Tibial artery (tissue), 4 donors: ENCODE data around the gene MAD1L1.

Experiments used
- DNase-seq, 2 donors: peaks; one replicate each; pipeline ENCODE4 v3.0.0-alpha.2; 2019
- H3K27ac ChIP-seq, 2 donors: fragments of 200-600 bp; sonication (generic) in 1 of 2; 1 replicate in 1 of 2; 2 replicates in 1 of 2; pipeline ENCODE4 v1.5.1; 2018 to 2019; ENCODE audit warnings: mild to moderate bottlenecking in 1 of 2
- H3K27me3 ChIP-seq, 2 donors: fragments of 200-600 bp; sonication (generic) in 1 of 2; one replicate each; pipeline versions ENCODE4 v1.5.1 to v1.6.0; 2016 to 2019
- H3K36me3 ChIP-seq, 3 donors: fragments of 200-600 bp; sonication (generic) in 2 of 3; one replicate each; pipeline ENCODE4 v1.5.1; 2016 to 2019; ENCODE audit warnings: mild to moderate bottlenecking in 2 of 3
- H3K4me1 ChIP-seq, 4 donors: fragments of 200-600 bp; sonication (generic) in 2 of 4; 1 replicate in 3 of 4; 2 replicates in 1 of 4; pipeline ENCODE4 v1.5.1; 2016 to 2019
- H3K4me3 ChIP-seq, 2 donors: fragments of 200-600 bp; sonication (generic) in 1 of 2; 1 replicate in 1 of 2; 2 replicates in 1 of 2; pipeline ENCODE4 v1.5.1; 2018 to 2019; ENCODE audit warnings: mild to moderate bottlenecking in 2 of 2
- H3K9me3 ChIP-seq, 3 donors: fragments of 200-600 bp; sonication (generic) in 1 of 3; one replicate each; pipeline ENCODE4 v1.5.1; 2016 to 2019
- CTCF ChIP-seq, 2 experiments: fragments of 200-600 bp in 1 of 2; fragments of 450-650 bp in 1 of 2; IDR thresholded peaks; one replicate each; pipeline ENCODE4 v1.5.1; 2017 to 2019; ENCODE audit warnings: antibody characterized with exemption in 2 of 2, mild to moderate bottlenecking in 1 of 2, moderate library complexity in 1 of 2
- intact Hi-C: fragments of 100-400 bp; cut with DNase I; formaldehyde crosslinking; loops from one replicate; pipeline ENCODE4 v1.15.0; 2023; ENCODE audit warnings: low total_unique reads

MAD1L1 gene

GRCh38 chr7:2143981-2144595, 88.7 kb downstream of the MAD1L1 start:
- TF ChIP-seq CTCF (IDR thresholded peaks at IDR 0.05), result no peak
- Histone ChIP-seq H3K4me1 (no peaks in the 10 kb centered on the region), H3K36me3 (peaks cover 0 to 65% (median 46%) of the 10 kb centered on the region in 3 donors), H3K27ac (no peak overlapping the region), H3K4me3 (no peak overlapping the region), H3K27me3 (no peaks in the 10 kb centered on the region), H3K9me3 (no peaks in the 10 kb centered on the region)
- DNase-seq, result no peak
- intact Hi-C loops, result no loop called here

GRCh38 chr7:2143450-2143849, 89.3 kb downstream of the MAD1L1 start:
- no peak for DNase-seq
- no peaks in the 10 kb centered on the region for H3K4me1 ChIP-seq
- no peak overlapping the region for H3K4me3 ChIP-seq
- H3K36me3 ChIP-seq, result peaks cover 0 to 58% (median 42%) of the 10 kb centered on the region in 3 donors
- intact Hi-C loops, result no loop called here
- H3K27me3 ChIP-seq, result no peaks in the 10 kb centered on the region
- TF ChIP-seq CTCF (IDR thresholded peaks at IDR 0.05), result no peak
- H3K27ac ChIP-seq, result no peak overlapping the region
- no peaks in the 10 kb centered on the region for H3K9me3 ChIP-seq

GRCh38 chr7:2142386-2142785, 90.4 kb downstream of the MAD1L1 start:
- H3K9me3 ChIP-seq, result no peaks in the 10 kb centered on the region
- H3K27ac ChIP-seq, result no peak overlapping the region
- no peak for DNase-seq
- intact Hi-C loops, result no loop called here
- no peak for TF ChIP-seq CTCF (IDR thresholded peaks at IDR 0.05)
- H3K36me3 ChIP-seq, result peaks cover 0 to 50% (median 33%) of the 10 kb centered on the region in 3 donors
- H3K27me3 ChIP-seq, result no peaks in the 10 kb centered on the region
- no peaks in the 10 kb centered on the region for H3K4me1 ChIP-seq
- H3K4me3 ChIP-seq, result no peak overlapping the region

- intact Hi-C loops, result no loop called here
Measured at GRCh38 chr7:2141651-2142050, 91.1 kb downstream of the MAD1L1 start.

GRCh38 chr7:2141021-2141410, 91.7 kb downstream of the MAD1L1 start:
- H3K27me3 ChIP-seq, result no peaks in the 10 kb centered on the region
- H3K27ac ChIP-seq, result no peak overlapping the region
- H3K4me1 ChIP-seq, result no peaks in the 10 kb centered on the region
- DNase-seq, result no peak
- peaks cover 0 to 44% (median 29%) of the 10 kb centered on the region in 3 donors for H3K36me3 ChIP-seq
- intact Hi-C loops, result no loop called here
- no peak overlapping the region for H3K4me3 ChIP-seq
- no peaks in the 10 kb centered on the region for H3K9me3 ChIP-seq
- TF ChIP-seq CTCF (IDR thresholded peaks at IDR 0.05), result no peak

More at GRCh38 chr7:2141651-2142050, 91.1 kb downstream of the MAD1L1 start:
- Histone ChIP-seq H3K36me3 (peaks cover 0 to 44% (median 29%) of the 10 kb centered on the region in 3 donors), H3K4me1 (no peaks in the 10 kb centered on the region), H3K4me3 (no peak overlapping the region), H3K27me3 (no peaks in the 10 kb centered on the region), H3K9me3 (no peaks in the 10 kb centered on the region), H3K27ac (no peak overlapping the region)
- TF ChIP-seq CTCF (IDR thresholded peaks at IDR 0.05), result no peak
- no peak for DNase-seq
